ENCODE results near the gene NHSL2. TPM values are rescaled to one million over a fixed set of nuclear protein-coding genes. Genes with fewer than 3 reads are reported as not detected.

Gene NHSL2
- total RNA-seq, 1 experiment from 2014 or later: 0.36 TPM

GRCh38 chrX:72126539-72127140 is 216.0 kb downstream of the NHSL2 start:
- ATAC-seq: peak; percentile 91
- BruUV-seq (replicated peaks): no TSS peak
- POLR2A ChIA-PET: interaction anchor here (0.7 kb wide), 1 partner anchor 122 kb away, joined by 3 read pairs; no protein-coding TSS in a partner anchor

GRCh38 chrX:72127332-72127731 is 216.7 kb downstream of the NHSL2 start:
- DNase-seq (ENCODE audit: low read depth, low spot score) (no peak), ATAC-seq (no peak)
- intact Hi-C loops (cut with micrococcal nuclease; ENCODE audit: unreplicated experiment) (no loop called here), in situ Hi-C loops (cut with HindIII; ENCODE audit: low pct_unique_long_range_greater_than_20kb, low sequenced_read_pairs) (loop anchor here (5.0 kb wide), 1 partner anchor 110 kb away; no protein-coding TSS in a partner anchor)
- Histone ChIP-seq H3K27ac (ENCODE audit: low read length) (no peak overlapping the region), H3K9me3 (ENCODE audit: control insufficient read depth, insufficient read depth, low read depth, low read length) (no peaks in the 10 kb centered on the region), H3K27me3 (ENCODE audit: control insufficient read depth, insufficient read depth, low read length) (no peaks in the 10 kb centered on the region; the same call in 1 of the 2 replicates), H3K4me1 (ENCODE audit: control insufficient read depth, insufficient read depth, low read length) (peaks cover 2% of the 10 kb centered on the region), H3K4me3 (ENCODE audit: low read depth in 2 of 2, low read length in 2 of 2) (no peak overlapping the region), H3K36me3 (ENCODE audit: control insufficient read depth, insufficient read depth, low read length) (no peaks in the 10 kb centered on the region)
- no TSS peak for BruUV-seq (replicated peaks)
- no peak for TF ChIP-seq REST (IDR thresholded peaks at IDR 0.05; ENCODE audit: insufficient read depth in 1 of 2, low read depth in 2 of 2, low read length in 1 of 2)
- no peak for TF ChIP-seq POLR2AphosphoS5 (IDR thresholded peaks at IDR 0.05; ENCODE audit: low read depth, low read length)
- no peak for TF ChIP-seq TCF7L2 (IDR thresholded peaks at IDR 0.05; ENCODE audit: low read depth, low read length)
- TF ChIP-seq CTCF (IDR thresholded peaks at IDR 0.05): no peak
- POLR2A ChIA-PET: no interaction called here
- CTCF ChIA-PET: no interaction called here

More at GRCh38 chrX:72126539-72127140, 216.0 kb downstream of the NHSL2 start:
- Histone ChIP-seq H3K4me1 (ENCODE audit: control insufficient read depth, insufficient read depth, low read length) (no peaks in the 10 kb centered on the region), H3K36me3 (ENCODE audit: control insufficient read depth, insufficient read depth, low read length) (no peaks in the 10 kb centered on the region), H3K27me3 (ENCODE audit: control insufficient read depth, insufficient read depth, low read length) (no peaks in the 10 kb centered on the region; the same call in 1 of the 2 replicates), H3K27ac (ENCODE audit: low read length) (no peak overlapping the region), H3K9me3 (ENCODE audit: control insufficient read depth, insufficient read depth, low read depth, low read length) (no peaks in the 10 kb centered on the region), H3K4me3 (ENCODE audit: low read depth in 2 of 2, low read length in 2 of 2) (no peak overlapping the region)
- CTCF ChIA-PET: interaction anchor here (0.7 kb wide), 1 partner anchor 63 kb away, joined by 3 read pairs; no protein-coding TSS in a partner anchor
- peak; percentile 69 for DNase-seq (ENCODE audit: low read depth, low spot score)
- in situ Hi-C loops (cut with HindIII; ENCODE audit: low pct_unique_long_range_greater_than_20kb, low sequenced_read_pairs): loop anchor here (5.0 kb wide), 1 partner anchor 109 kb away; no protein-coding TSS in a partner anchor
- intact Hi-C loops (cut with micrococcal nuclease; ENCODE audit: unreplicated experiment): loop anchor here (1.0 kb wide), 1 partner anchor 108 kb away; no protein-coding TSS in a partner anchor
- TF ChIP-seq CTCF (IDR thresholded peaks at IDR 0.05): peak; percentile 88
- TF ChIP-seq TCF7L2 (IDR thresholded peaks at IDR 0.05; ENCODE audit: low read depth, low read length): no peak

Measured in Panc1 (cell line).